Esophagus squamous epithelium (tissue), 5 donors: Measurements from ENCODE around the gene PRLH. TPM values are rescaled to one million over a fixed set of nuclear protein-coding genes. Genes with fewer than 3 reads are reported as not detected.

Experiments used
- DNase-seq: peaks from one replicate; lab custom pipeline; 2025; lab: John Stamatoyannopoulos, UW
- H3K27ac ChIP-seq, 4 donors: fragments of 200-600 bp; sonication (generic); one replicate each; pipeline ENCODE4 v1.5.1; 2016 to 2019; ENCODE audit warnings: mild to moderate bottlenecking in 1 of 4
- H3K27me3 ChIP-seq, 4 donors: fragments of 200-600 bp; sonication (generic); 1 replicate in 3 of 4; 2 replicates in 1 of 4; pipeline versions ENCODE4 v1.5.1 to v1.6.0; 2017 to 2021; ENCODE audit warnings: antibody characterized with exemption in 1 of 4
- H3K36me3 ChIP-seq, 3 donors: fragments of 200-600 bp; sonication (generic); one replicate each; pipeline ENCODE4 v1.5.1; 2016 to 2019
- H3K4me1 ChIP-seq, 3 donors: fragments of 200-600 bp; sonication (generic); one replicate each; pipeline ENCODE4 v1.5.1; 2017 to 2019
- H3K4me3 ChIP-seq, 4 donors: fragments of 200-600 bp; sonication (generic); 1 replicate in 3 of 4; 2 replicates in 1 of 4; pipeline ENCODE4 v1.5.1; 2016 to 2019; ENCODE audit warnings: mild to moderate bottlenecking in 2 of 4, moderate library complexity in 1 of 4
- H3K9me3 ChIP-seq, 3 donors: fragments of 200-600 bp; sonication (generic); one replicate each; pipeline ENCODE4 v1.5.1; 2016 to 2019
- POLR2A ChIP-seq, 4 donors: fragments of 450-650 bp; IDR thresholded peaks; one replicate each; pipeline ENCODE4 v1.6.1; 2017; ENCODE audit warnings: antibody characterized with exemption in 4 of 4, mild to moderate bottlenecking in 4 of 4, moderate library complexity in 3 of 4
- WGBS, 2 donors: methylation state at CpG; one replicate each; pipeline ENCODE4 v1.1.5; 2018; 5-methylcytosine and 5-hydroxymethylcytosine counted together
- intact Hi-C: fragments of 100-400 bp; cut with DNase I; formaldehyde crosslinking; loops from one replicate; pipeline ENCODE4 v1.15.0; 2022
- total RNA-seq, 4 donors: library from RNA; depleted of rRNA; stranded (reverse); fragments of >200 nt; gene quantifications; one replicate each; pipeline ENCODE4 v1.1.0, GENCODE V29; 2016
- TF ChIP-seq, protein P1 (sequence below), 6 experiments: fragments of 450-650 bp in 4 of 6; fragments of 200-600 bp in 2 of 6; sonication (generic) in 2 of 6; IDR thresholded peaks; one replicate each; pipeline ENCODE4 v1.5.1; 2016 to 2019; ENCODE audit warnings: antibody characterized with exemption in 6 of 6, mild to moderate bottlenecking in 4 of 6, moderate library complexity in 4 of 6
- donor health status: DM: yes; HTN: yes; CAD: no.

Gene PRLH
- total RNA-seq, 4 donors from 2014 or later = not detected

DNA sequence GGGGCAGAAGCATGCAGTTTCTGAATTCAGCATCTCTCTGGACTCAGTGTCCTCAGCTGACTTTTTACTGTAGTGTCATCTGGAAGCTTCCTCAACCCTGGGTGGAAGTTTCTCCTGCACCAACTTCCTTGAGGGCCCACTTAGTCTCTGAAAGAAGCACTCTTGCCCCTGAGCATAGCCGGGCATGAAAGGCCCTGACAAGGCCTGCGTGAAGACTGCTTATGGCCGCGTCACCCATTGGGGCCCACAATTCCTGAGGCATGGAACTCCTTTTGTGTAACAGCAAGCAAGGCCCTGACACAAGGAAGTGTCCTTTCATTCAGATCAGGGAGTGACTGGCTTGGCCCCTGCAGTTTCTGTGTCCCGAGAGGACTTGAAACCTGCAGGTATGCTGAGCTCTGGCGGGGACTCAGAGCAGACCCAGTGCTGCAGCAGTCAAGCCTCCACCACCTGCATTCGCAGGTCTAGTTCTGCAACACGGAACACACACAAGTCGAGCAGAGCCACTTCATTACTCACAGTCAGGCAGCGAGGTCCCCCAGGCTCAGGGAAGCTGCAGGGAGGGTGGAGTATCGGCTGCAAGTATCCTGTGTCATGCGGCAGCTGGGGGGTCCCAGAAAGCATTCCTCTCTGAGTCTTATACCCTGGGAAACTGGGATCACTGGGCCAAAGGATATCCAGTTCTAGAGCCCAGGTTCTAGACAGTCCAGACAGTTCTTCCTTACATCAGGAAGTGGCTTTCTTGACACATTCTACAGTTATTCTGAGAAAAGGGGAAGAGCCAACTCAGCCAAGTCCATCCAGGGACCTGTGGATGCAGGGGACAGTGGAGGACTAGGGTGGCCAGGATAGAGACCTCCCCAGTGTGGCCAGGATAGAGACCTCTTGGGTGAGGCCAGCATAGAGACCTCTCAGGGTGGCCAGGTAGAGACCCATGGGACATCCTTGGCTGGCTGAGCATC, 35.6 kb upstream of the PRLH start:
- H3K4me1 ChIP-seq = no peaks in the 10 kb centered on the region
- 100% methylated on average over 2 of the region's 12 CpGs; no CpG with 5 or more reads in 1 of the 2 donors for WGBS, 2 donors
- no peak overlapping the region for H3K4me3 ChIP-seq
- DNase-seq = no peak
- H3K27ac ChIP-seq = peak overlapping the region in 1 of 4 donors; percentile 5
- intact Hi-C loops = no loop called here
- H3K27me3 ChIP-seq = no peaks in the 10 kb centered on the region
- TF ChIP-seq, protein P1, sequence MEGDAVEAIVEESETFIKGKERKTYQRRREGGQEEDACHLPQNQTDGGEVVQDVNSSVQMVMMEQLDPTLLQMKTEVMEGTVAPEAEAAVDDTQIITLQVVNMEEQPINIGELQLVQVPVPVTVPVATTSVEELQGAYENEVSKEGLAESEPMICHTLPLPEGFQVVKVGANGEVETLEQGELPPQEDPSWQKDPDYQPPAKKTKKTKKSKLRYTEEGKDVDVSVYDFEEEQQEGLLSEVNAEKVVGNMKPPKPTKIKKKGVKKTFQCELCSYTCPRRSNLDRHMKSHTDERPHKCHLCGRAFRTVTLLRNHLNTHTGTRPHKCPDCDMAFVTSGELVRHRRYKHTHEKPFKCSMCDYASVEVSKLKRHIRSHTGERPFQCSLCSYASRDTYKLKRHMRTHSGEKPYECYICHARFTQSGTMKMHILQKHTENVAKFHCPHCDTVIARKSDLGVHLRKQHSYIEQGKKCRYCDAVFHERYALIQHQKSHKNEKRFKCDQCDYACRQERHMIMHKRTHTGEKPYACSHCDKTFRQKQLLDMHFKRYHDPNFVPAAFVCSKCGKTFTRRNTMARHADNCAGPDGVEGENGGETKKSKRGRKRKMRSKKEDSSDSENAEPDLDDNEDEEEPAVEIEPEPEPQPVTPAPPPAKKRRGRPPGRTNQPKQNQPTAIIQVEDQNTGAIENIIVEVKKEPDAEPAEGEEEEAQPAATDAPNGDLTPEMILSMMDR (IDR thresholded peaks at IDR 0.05) = no peak
- TF ChIP-seq POLR2A (IDR thresholded peaks at IDR 0.05) = no peak
- no peaks in the 10 kb centered on the region for H3K9me3 ChIP-seq
- H3K36me3 ChIP-seq = no peaks in the 10 kb centered on the region

DNA sequence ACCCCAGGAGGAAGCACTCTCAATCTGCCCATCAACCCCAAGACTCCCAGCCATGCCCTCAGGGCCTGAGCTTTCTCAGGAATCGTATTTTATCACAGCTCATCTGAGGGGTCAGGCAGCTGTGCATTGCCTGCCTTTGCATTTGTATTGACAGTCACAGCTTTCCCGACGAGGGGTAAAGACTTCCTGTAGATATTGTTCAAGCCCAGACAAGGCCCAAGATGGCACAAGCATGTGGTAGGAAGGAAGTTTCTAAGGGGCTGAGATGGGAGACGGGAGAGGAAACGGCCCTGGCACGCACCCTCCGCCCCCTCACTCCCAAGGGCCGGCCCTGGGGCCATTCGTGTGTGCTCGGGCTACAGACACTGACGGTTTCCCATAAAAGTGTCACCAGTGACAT, 34.2 kb upstream of the PRLH start:
- Histone ChIP-seq H3K27ac (no peak overlapping the region), H3K27me3 (no peaks in the 10 kb centered on the region), H3K9me3 (no peaks in the 10 kb centered on the region), H3K4me3 (no peak overlapping the region), H3K4me1 (no peaks in the 10 kb centered on the region), H3K36me3 (no peaks in the 10 kb centered on the region)
- 47 to 52% methylated on average over 5 to 8 of the region's 11 CpGs for WGBS, 2 donors
- DNase-seq = no peak
- intact Hi-C loops = no loop called here
- TF ChIP-seq POLR2A (IDR thresholded peaks at IDR 0.05) = no peak
- TF ChIP-seq, protein P1 (IDR thresholded peaks at IDR 0.05) = no peak

DNA sequence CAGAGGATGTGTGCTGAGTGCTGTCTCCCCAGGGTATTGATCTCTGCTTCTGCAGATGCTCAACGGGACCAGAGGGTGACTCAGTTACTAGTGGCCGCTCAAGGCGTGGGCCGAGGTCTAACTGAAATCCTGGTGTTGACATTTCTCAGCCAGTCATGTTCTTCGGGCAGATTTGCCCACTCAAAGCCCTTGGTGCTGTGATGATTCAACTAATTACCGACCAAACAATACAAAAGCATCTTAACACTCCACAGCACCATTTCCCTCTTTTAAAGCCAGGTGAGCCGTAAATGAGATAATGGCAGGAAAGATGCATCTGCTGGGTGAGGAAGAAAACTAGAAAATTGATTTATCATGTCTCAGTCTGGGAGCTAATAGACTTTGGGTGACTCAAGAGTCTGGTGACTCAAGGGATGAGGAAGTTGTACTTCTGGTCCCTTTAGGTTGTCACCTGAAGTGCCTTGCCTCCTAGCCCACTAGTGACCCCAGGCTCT, 32.7 kb upstream of the PRLH start:
- intact Hi-C loops = no loop called here
- Histone ChIP-seq H3K4me1 (no peaks in the 10 kb centered on the region), H3K27me3 (no peaks in the 10 kb centered on the region), H3K27ac (no peak overlapping the region), H3K36me3 (no peaks in the 10 kb centered on the region), H3K9me3 (no peaks in the 10 kb centered on the region), H3K4me3 (no peak overlapping the region)
- 41 to 76% methylated on average over 7 of the region's 7 CpGs for WGBS, 2 donors
- TF ChIP-seq, protein P1 (IDR thresholded peaks at IDR 0.05) = no peak
- no peak for TF ChIP-seq POLR2A (IDR thresholded peaks at IDR 0.05)
- no peak for DNase-seq

DNA sequence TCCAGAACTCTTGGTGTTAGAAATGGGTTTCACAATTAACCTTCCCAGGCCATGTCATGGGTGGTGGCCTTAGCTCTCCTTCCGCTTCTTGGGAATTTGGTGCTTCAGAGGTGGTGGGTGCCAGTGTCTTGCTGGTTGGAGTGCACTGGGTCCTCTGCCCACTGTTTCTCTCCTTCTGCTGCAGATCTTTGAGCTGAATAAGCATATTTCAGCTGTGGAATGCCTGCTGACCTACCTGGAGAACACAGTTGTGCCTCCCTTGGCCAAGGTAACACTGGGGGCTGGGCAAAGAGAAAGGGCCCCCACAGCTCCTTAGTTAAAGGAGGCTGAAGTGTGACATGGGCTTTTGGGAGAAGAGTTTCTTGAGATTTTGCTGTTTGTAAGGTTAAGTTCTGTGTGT, 32.0 kb upstream of the PRLH start:
- no peak for TF ChIP-seq POLR2A (IDR thresholded peaks at IDR 0.05)
- TF ChIP-seq, protein P1 (IDR thresholded peaks at IDR 0.05) = no peak
- intact Hi-C loops = no loop called here
- DNase-seq = no peak
- H3K36me3 ChIP-seq = no peaks in the 10 kb centered on the region
- H3K9me3 ChIP-seq = no peaks in the 10 kb centered on the region
- H3K4me3 ChIP-seq = no peak overlapping the region
- H3K4me1 ChIP-seq = no peaks in the 10 kb centered on the region
- WGBS, 2 donors = 100% methylated on average over 1 of the region's 1 CpG; no CpG with 5 or more reads in 1 of the 2 donors
- no peaks in the 10 kb centered on the region for H3K27me3 ChIP-seq
- H3K27ac ChIP-seq = no peak overlapping the region
